NCI-H187 treated with DMSO at 0.1 percent for 48 hours (cell line): Measurements from ENCODE around the gene MACROD1.

ENCODE experiments used
- DNase-seq: peaks from one replicate; lab custom pipeline; 2025; lab: John Stamatoyannopoulos, UW

Gene MACROD1

GRCh38 chr11:63951779-63952536, 214.0 kb downstream of the MACROD1 start:
- DNase-seq: no peak
